AG04450 (cell line): ENCODE data around the gene FOXG1. TPM values are rescaled to one million over a fixed set of nuclear protein-coding genes. Genes with fewer than 3 reads are reported as not detected.

Source experiments
- CTCF ChIA-PET: fragments of 300-600, 350-600 bp; formaldehyde crosslinking; extraction: SDS; loops from one replicate; lab custom pipeline; 2022; ENCODE audit warnings: antibody characterized with exemption, inconsistent platforms; lab: Charles Lee
- POLR2A ChIA-PET: fragments of 350-600 bp; formaldehyde crosslinking; extraction: SDS; loops from one replicate; lab custom pipeline; 2021; ENCODE audit warnings: antibody characterized with exemption, inconsistent platforms; lab: Yijun Ruan, JAX
- DNase-seq: peaks from one replicate; pipeline ENCODE4 v3.0.0-alpha.2; 2011; ENCODE audit warnings: low read depth, low spot score
- H3K27ac ChIP-seq: one replicate; pipeline ENCODE4 v1.5.1; 2012; ENCODE audit warnings: low read depth, low read length, control low read depth
- H3K27me3 ChIP-seq: one replicate; pipeline ENCODE4 v1.6.0; 2012; ENCODE audit warnings: low read length; ENCODE audit not compliant: control insufficient read depth, insufficient read depth
- H3K4me3 ChIP-seq: 2 replicates; pipeline ENCODE4 v1.5.1; 2011; ENCODE audit warnings: mild to moderate bottlenecking, low read depth, low read length, control low read depth
- H3K9me3 ChIP-seq: 2 replicates; pipeline ENCODE4 v1.5.1; 2012; ENCODE audit warnings: low read length; ENCODE audit not compliant: control insufficient read depth, insufficient read depth
- CTCF ChIP-seq: IDR thresholded peaks from 2 replicates; pipeline ENCODE4 v1.5.1; 2011; ENCODE audit warnings: low read depth, low read length, control low read depth, inconsistent platforms
- polyA minus RNA-seq: library from RNA; depleted of rRNA, polyadenylated mRNA; stranded (reverse); fragments of >200 nt; gene quantifications from 2 replicates; pipeline ENCODE4 v1.2.3, GENCODE V29; 2011; rRNA and poly(A)+ RNA removed
- polyA plus RNA-seq: library from polyadenylated mRNA; depleted of rRNA; stranded (reverse); fragments of >200 nt; gene quantifications from 2 replicates; pipeline ENCODE4 v1.2.3, GENCODE V29; 2011; rRNA removed

The FOXG1 gene
- polyA plus RNA-seq = not detected in 2 replicates
- not detected in 2 replicates for polyA minus RNA-seq

- CTCF ChIA-PET = interaction anchor here (1.2 to 1.7 kb wide), 2 partner anchors 10 to 1443 kb away, joined by 3 to 6 read pairs; no protein-coding TSS in a partner anchor
- H3K27me3 ChIP-seq = peaks cover 63% of the 10 kb centered on the region
Measured at GRCh38 chr14:28766469-28766955, at the start of gene FOXG1. Gene FOXG1, plus strand, starts transcription at chr14:28766787. Its CDS starts 493 bp downstream, at chr14:28767280.

GRCh38 chr14:28719130-28719529 lies 47.5 kb upstream of the FOXG1 start:
- ChIA-PET CTCF (no interaction called here), POLR2A (no interaction called here)
- Histone ChIP-seq H3K4me3 (no peak overlapping the region), H3K9me3 (peaks cover 4% of the 10 kb centered on the region; the same call in 1 of the 2 replicates), H3K27ac (no peak overlapping the region), H3K27me3 (no peaks in the 10 kb centered on the region)
- no peak for DNase-seq
- no peak for TF ChIP-seq CTCF

More at GRCh38 chr14:28766469-28766955, at the start of gene FOXG1:
- DNase-seq = no peak
- TF ChIP-seq CTCF = no peak
- Histone ChIP-seq H3K27ac (no peak within 1 kb of the TSS), H3K4me3 (peak within 1 kb of the TSS; percentile 41), H3K9me3 (peaks cover 9% of the 10 kb centered on the region)
- POLR2A ChIA-PET = interaction anchor here (0.6 kb wide), 1 partner anchor 1679 kb away, joined by 3 read pairs; no protein-coding TSS in a partner anchor

GRCh38 chr14:28731358-28731757 lies 35.2 kb upstream of the FOXG1 start:
- no peak for DNase-seq
- no peak overlapping the region for H3K27ac ChIP-seq
- no peaks in the 10 kb centered on the region for H3K9me3 ChIP-seq
- ChIA-PET POLR2A (no interaction called here), CTCF (no interaction called here)
- TF ChIP-seq CTCF = no peak
- no peak overlapping the region for H3K4me3 ChIP-seq
- H3K27me3 ChIP-seq = no peaks in the 10 kb centered on the region

- CTCF ChIA-PET = interaction anchor here (1.5 kb wide), 1 partner anchor 12 kb away, joined by 3 read pairs; no protein-coding TSS in a partner anchor
- no peaks in the 10 kb centered on the region for H3K27me3 ChIP-seq
- no peak for DNase-seq
- H3K9me3 ChIP-seq = no peaks in the 10 kb centered on the region
- H3K4me3 ChIP-seq = no peak overlapping the region
- POLR2A ChIA-PET = no interaction called here
- no peak for TF ChIP-seq CTCF
- no peak overlapping the region for H3K27ac ChIP-seq
Measured at GRCh38 chr14:28742171-28742846, 24.3 kb upstream of the FOXG1 start.

GRCh38 chr14:28744126-28744525 lies 22.5 kb upstream of the FOXG1 start:
- H3K4me3 ChIP-seq = no peak overlapping the region
- no peaks in the 10 kb centered on the region for H3K9me3 ChIP-seq
- POLR2A ChIA-PET = no interaction called here
- CTCF ChIA-PET = interaction anchor here (1.2 to 2.4 kb wide), 3 partner anchors 10 to 785 kb away, joined by 3 to 15 read pairs (median 3); no protein-coding TSS in a partner anchor
- no peak for DNase-seq
- no peaks in the 10 kb centered on the region for H3K27me3 ChIP-seq
- no peak for TF ChIP-seq CTCF
- no peak overlapping the region for H3K27ac ChIP-seq
